A673 (cell line): ENCODE measurements around the gene VAMP7.

Experiments
- EZH2 ChIP-seq: fragments of 200-600 bp; sonication (generic); IDR thresholded peaks from 2 replicates; pipeline ENCODE4 v1.6.1; 2017; ENCODE audit warnings: borderline replicate concordance, low read depth, mild to moderate bottlenecking, mixed read lengths, antibody characterized with exemption, low read length; ENCODE audit not compliant: poor library complexity, severe bottlenecking
- TF ChIP-seq, protein P1 (sequence below): fragments of 300-800, 200-600 bp; sonication (generic); conservative IDR thresholded peaks from 2 replicates; pipeline ENCODE4 v1.5.1; 2017; ENCODE audit warnings: low read depth, mild to moderate bottlenecking, antibody characterized with exemption, low read length, moderate library complexity, mixed read lengths

DNA sequence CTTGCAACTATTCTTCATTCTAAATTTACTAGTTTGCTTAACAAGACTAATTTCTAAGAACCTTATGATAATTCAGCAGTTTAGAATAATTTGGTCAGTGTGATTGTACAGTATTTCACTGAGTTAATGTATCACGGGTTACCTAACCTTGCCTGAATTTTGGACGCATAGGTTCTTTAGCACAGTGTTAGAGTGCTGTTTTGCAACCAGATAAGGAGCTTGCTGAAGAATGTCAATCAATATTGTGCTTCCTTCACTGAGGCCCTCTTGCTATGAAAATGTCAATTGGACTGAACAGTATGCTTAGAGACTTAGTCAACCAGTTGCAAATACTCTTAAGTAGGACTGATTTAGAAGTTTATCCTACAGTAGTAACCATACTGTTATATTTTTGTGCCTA, 19.6 kb downstream of the VAMP7 start:
- TF ChIP-seq, protein P1, sequence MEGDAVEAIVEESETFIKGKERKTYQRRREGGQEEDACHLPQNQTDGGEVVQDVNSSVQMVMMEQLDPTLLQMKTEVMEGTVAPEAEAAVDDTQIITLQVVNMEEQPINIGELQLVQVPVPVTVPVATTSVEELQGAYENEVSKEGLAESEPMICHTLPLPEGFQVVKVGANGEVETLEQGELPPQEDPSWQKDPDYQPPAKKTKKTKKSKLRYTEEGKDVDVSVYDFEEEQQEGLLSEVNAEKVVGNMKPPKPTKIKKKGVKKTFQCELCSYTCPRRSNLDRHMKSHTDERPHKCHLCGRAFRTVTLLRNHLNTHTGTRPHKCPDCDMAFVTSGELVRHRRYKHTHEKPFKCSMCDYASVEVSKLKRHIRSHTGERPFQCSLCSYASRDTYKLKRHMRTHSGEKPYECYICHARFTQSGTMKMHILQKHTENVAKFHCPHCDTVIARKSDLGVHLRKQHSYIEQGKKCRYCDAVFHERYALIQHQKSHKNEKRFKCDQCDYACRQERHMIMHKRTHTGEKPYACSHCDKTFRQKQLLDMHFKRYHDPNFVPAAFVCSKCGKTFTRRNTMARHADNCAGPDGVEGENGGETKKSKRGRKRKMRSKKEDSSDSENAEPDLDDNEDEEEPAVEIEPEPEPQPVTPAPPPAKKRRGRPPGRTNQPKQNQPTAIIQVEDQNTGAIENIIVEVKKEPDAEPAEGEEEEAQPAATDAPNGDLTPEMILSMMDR = no peak
- TF ChIP-seq EZH2 = no peak
